GM23338 (cell line): Measurements from ENCODE around the gene SLC5A6. TPM values are rescaled to one million over a fixed set of nuclear protein-coding genes. Genes with fewer than 3 reads are reported as not detected.

Experiments used
- ATAC-seq: fragments of 200-7000 bp; cut with Tn5 transposase; 3 replicates; pipeline ENCODE4 v1.9.1; 2020
- DNase-seq: peaks from one replicate; pipeline ENCODE4 v3.0.0-alpha.2; 2015; ENCODE audit warnings: low spot score
- H2AFZ ChIP-seq: fragments of 200-600 bp; sonication (generic); 2 replicates; pipeline ENCODE4 v1.8.0; 2016; ENCODE audit warnings: antibody characterized with exemption, mild to moderate bottlenecking, moderate library complexity
- H3F3A ChIP-seq: fragments of 200-600 bp; sonication (generic); replicated peaks from 2 replicates; pipeline ENCODE4 v1.8.0; 2017; ENCODE audit warnings: antibody characterized with exemption, mixed run types, low read depth
- H3K27ac ChIP-seq: fragments of 200-600 bp; sonication (generic); 2 replicates; pipeline ENCODE4 v1.6.1; 2016; ENCODE audit warnings: low read depth
- H3K27me3 ChIP-seq: fragments of 200-600 bp; sonication (generic); 2 replicates; pipeline ENCODE4 v1.8.0; 2016; ENCODE audit warnings: mild to moderate bottlenecking, mixed run types, moderate library complexity; ENCODE audit not compliant: insufficient read depth
- H3K36me3 ChIP-seq: fragments of 200-600 bp; sonication (generic); 2 replicates; pipeline ENCODE4 v1.8.0; 2016; ENCODE audit warnings: mild to moderate bottlenecking; ENCODE audit not compliant: insufficient read depth
- H3K4me1 ChIP-seq: fragments of 200-600 bp; sonication (generic); 2 replicates; pipeline ENCODE4 v1.8.0; 2016; ENCODE audit warnings: mild to moderate bottlenecking, moderate library complexity; ENCODE audit not compliant: insufficient read depth
- H3K4me2 ChIP-seq: fragments of 200-600 bp; sonication (generic); 2 replicates; pipeline ENCODE4 v1.7.1; 2017; ENCODE audit warnings: mixed run types
- H3K4me3 ChIP-seq: fragments of 200-600 bp; sonication (generic); 2 replicates; pipeline ENCODE4 v1.6.1; 2016; ENCODE audit warnings: mixed run types
- H3K79me2 ChIP-seq: fragments of 200-600 bp; sonication (generic); replicated peaks from 2 replicates; pipeline ENCODE4 v1.8.0; 2017; ENCODE audit warnings: mild to moderate bottlenecking; ENCODE audit not compliant: insufficient read depth
- H3K9me2 ChIP-seq: fragments of 200-600 bp; sonication (generic); 2 replicates; pipeline ENCODE4 v1.8.0; 2017; ENCODE audit not compliant: insufficient read depth
- H4K20me1 ChIP-seq: fragments of 200-600 bp; sonication (generic); replicated peaks from 2 replicates; pipeline ENCODE4 v1.8.0; 2017; ENCODE audit warnings: mild to moderate bottlenecking; ENCODE audit not compliant: insufficient read depth
- H3K27ac Mint-ChIP-seq: 2 replicates; pipeline ENCODE4 v1.8.0; 2020; ENCODE audit warnings: inconsistent platforms, mild to moderate bottlenecking, moderate library complexity, mixed read lengths
- H3K27me3 Mint-ChIP-seq: 3 replicates; pipeline ENCODE4 v1.8.0; 2022; ENCODE audit warnings: low read depth, mild to moderate bottlenecking, moderate library complexity, mixed read lengths, inconsistent platforms; ENCODE audit not compliant: insufficient read depth, poor library complexity
- H3K36me3 Mint-ChIP-seq: 3 replicates; pipeline ENCODE4 v1.8.0; 2021; ENCODE audit warnings: low read depth, mild to moderate bottlenecking, inconsistent platforms, moderate library complexity, mixed read lengths
- H3K4me1 Mint-ChIP-seq: 3 replicates; pipeline ENCODE4 v1.8.0; 2020; ENCODE audit warnings: mild to moderate bottlenecking, inconsistent platforms, mixed read lengths
- H3K4me3 Mint-ChIP-seq: 3 replicates; pipeline ENCODE4 v1.8.0; 2021; ENCODE audit warnings: moderate library complexity, mild to moderate bottlenecking, inconsistent platforms, mixed read lengths
- H3K9me3 Mint-ChIP-seq: 3 replicates; pipeline ENCODE4 v1.8.0; 2020; ENCODE audit warnings: moderate library complexity, mild to moderate bottlenecking, inconsistent platforms, mixed read lengths
- CREB1 ChIP-seq: fragments of 250-450 bp; sonication (Bioruptor Pico); IDR thresholded peaks from 2 replicates; pipeline ENCODE4 v1.5.0; 2020; ENCODE audit warnings: low read depth, mild to moderate bottlenecking, moderate library complexity
- JUNB ChIP-seq: IDR thresholded peaks from one replicate; pipeline ENCODE4 v1.6.1; 2016; ENCODE audit warnings: antibody characterized with exemption; ENCODE audit not compliant: unreplicated experiment
- NANOG ChIP-seq: IDR thresholded peaks from 2 replicates; pipeline ENCODE4 v1.6.1; 2016; ENCODE audit warnings: antibody characterized with exemption, borderline replicate concordance
- POLR2AphosphoS5 ChIP-seq: IDR thresholded peaks from 2 replicates; pipeline ENCODE4 v1.6.1; 2016; ENCODE audit warnings: antibody characterized with exemption, low read depth
- REST ChIP-seq: IDR thresholded peaks from one replicate; pipeline ENCODE4 v1.6.1; 2018; ENCODE audit warnings: antibody characterized with exemption; ENCODE audit not compliant: unreplicated experiment
- STAT1 ChIP-seq: IDR thresholded peaks from one replicate; pipeline ENCODE4 v1.6.1; 2016; ENCODE audit warnings: antibody characterized with exemption; ENCODE audit not compliant: unreplicated experiment
- ZNF114 ChIP-seq: fragments of 250-450 bp; sonication (Bioruptor Pico); IDR thresholded peaks from 2 replicates; pipeline ENCODE4 v1.5.0; 2020; ENCODE audit warnings: mild to moderate bottlenecking, moderate library complexity
- ZNF331 ChIP-seq: fragments of 250-450 bp; sonication (Bioruptor Pico); IDR thresholded peaks from 2 replicates; pipeline ENCODE4 v1.5.0; 2020; ENCODE audit warnings: low read depth, mild to moderate bottlenecking, moderate library complexity
- ZNF462 ChIP-seq: fragments of 250-450 bp; sonication (Bioruptor Pico); IDR thresholded peaks from 2 replicates; pipeline ENCODE4 v1.5.0; 2020; ENCODE audit warnings: mild to moderate bottlenecking, moderate library complexity
- polyA plus RNA-seq: library from polyadenylated mRNA; unstranded; fragments of >200 nt; fragmentation: Nextera tagmentation; extraction: Ambion mirVana; gene quantifications from 2 replicates; pipeline ENCODE4 v1.2.1, GENCODE V29; 2016
- total RNA-seq: library from RNA; depleted of rRNA; stranded (reverse); fragments of >200 nt; shearing (Covaris generic); gene quantifications from 2 replicates; pipeline ENCODE4 v1.2.3, GENCODE V29; 2014
- TF ChIP-seq, protein P1 (sequence below), 2 experiments: fragments of 200-600 bp in 1 of 2; sonication (generic) in 1 of 2; conservative IDR thresholded peaks; 2 replicates each; pipeline versions ENCODE4 v1.5.1 to v1.6.1; 2016 to 2017; ENCODE audit warnings: antibody characterized with exemption in 2 of 2, low read depth in 2 of 2, mild to moderate bottlenecking in 2 of 2, moderate library complexity in 1 of 2

Gene SLC5A6
- total and polyA plus RNA-seq, 2 experiments from 2014 or later: 44.3 to 153 TPM

GRCh38 chr2:27261241-27261925 is 49.3 kb upstream of the SLC5A6 start (continued):
- TF ChIP-seq REST (no peak), CREB1 (CRISPR knock-in tag) (no peak), ZNF331 (CRISPR knock-in tag) (no peak), ZNF114 (no peak), POLR2AphosphoS5 (no peak), STAT1 (no peak), JUNB (no peak), NANOG (no peak)
- TF ChIP-seq, protein P1, sequence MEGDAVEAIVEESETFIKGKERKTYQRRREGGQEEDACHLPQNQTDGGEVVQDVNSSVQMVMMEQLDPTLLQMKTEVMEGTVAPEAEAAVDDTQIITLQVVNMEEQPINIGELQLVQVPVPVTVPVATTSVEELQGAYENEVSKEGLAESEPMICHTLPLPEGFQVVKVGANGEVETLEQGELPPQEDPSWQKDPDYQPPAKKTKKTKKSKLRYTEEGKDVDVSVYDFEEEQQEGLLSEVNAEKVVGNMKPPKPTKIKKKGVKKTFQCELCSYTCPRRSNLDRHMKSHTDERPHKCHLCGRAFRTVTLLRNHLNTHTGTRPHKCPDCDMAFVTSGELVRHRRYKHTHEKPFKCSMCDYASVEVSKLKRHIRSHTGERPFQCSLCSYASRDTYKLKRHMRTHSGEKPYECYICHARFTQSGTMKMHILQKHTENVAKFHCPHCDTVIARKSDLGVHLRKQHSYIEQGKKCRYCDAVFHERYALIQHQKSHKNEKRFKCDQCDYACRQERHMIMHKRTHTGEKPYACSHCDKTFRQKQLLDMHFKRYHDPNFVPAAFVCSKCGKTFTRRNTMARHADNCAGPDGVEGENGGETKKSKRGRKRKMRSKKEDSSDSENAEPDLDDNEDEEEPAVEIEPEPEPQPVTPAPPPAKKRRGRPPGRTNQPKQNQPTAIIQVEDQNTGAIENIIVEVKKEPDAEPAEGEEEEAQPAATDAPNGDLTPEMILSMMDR (conservative IDR thresholded peaks at IDR 0.05; ENCODE audit: low read depth in 2 of 2): no peak

DNA sequence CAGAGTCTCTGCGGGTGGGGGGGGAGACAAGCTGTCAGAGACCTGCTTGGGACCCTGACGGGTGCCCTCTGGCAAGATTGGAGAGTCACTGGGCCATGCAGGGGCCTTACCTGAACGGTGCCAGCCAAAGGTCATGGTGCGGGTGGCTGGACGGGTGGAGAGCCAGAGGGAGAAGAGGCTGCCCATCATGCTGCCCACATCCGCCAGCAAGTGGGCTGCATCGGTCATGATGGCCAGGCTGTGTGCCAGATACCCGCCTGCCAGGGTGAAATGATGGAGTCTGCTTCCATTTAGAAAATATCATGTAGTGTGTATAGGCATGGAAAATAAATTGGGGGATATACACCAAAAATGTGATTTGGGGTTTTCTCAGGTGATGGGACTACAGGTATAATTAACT is 46.0 kb upstream of the SLC5A6 start:
- Mint-ChIP-seq H3K27ac (no peak overlapping the region), H3K4me1 (peaks cover 12% of the 10 kb centered on the region), H3K4me3 (no peak overlapping the region), H3K36me3 (no peaks in the 10 kb centered on the region; the same call in 2 of the 3 replicates), H3K27me3 (peaks cover 28% of the 10 kb centered on the region), H3K9me3 (no peaks in the 10 kb centered on the region)
- peaks cover 34% of the 10 kb centered on the region for H3K27me3 ChIP-seq
- H3K36me3 ChIP-seq: no peaks in the 10 kb centered on the region
- ATAC-seq (no peak), DNase-seq (no peak)
- H3K79me2 ChIP-seq: no peaks in the 10 kb centered on the region
- H4K20me1 ChIP-seq: no peaks in the 10 kb centered on the region; the same call in 1 of the 2 replicates
- H3K4me1 ChIP-seq: peaks cover 7% of the 10 kb centered on the region
- H2AFZ ChIP-seq: no peak overlapping the region
- no peak overlapping the region for H3K4me2 ChIP-seq
- H3K27ac ChIP-seq: no peak overlapping the region
- no peaks in the 10 kb centered on the region for H3K9me2 ChIP-seq
- H3F3A ChIP-seq: no peaks in the 10 kb centered on the region
- no peak overlapping the region for H3K4me3 ChIP-seq
- TF ChIP-seq STAT1: no peak
- TF ChIP-seq CREB1 (CRISPR knock-in tag): no peak
- no peak for TF ChIP-seq ZNF114
- TF ChIP-seq POLR2AphosphoS5: no peak
- TF ChIP-seq ZNF462: no peak
- TF ChIP-seq ZNF331 (CRISPR knock-in tag): no peak
